Measurements from ENCODE around the gene PAPSS1.

GRCh38 chr4:107643021-107643420, 77.0 kb downstream of the PAPSS1 start:
- TF ChIP-seq POLR2A (IDR thresholded peaks at IDR 0.05) (no peak), CTCF (IDR thresholded peaks at IDR 0.05) (no peak)
